Endothelial cell of umbilical vein (primary cell): Measurements from ENCODE around the gene CGNL1.

ENCODE experiments used
- CTCF ChIP-seq, 2 donors: IDR thresholded peaks; 1 replicate in 1 of 2; 2 replicates in 1 of 2; pipeline ENCODE4 v1.5.1; 2011; ENCODE audit warnings: low read length in 2 of 2, mild to moderate bottlenecking in 2 of 2, moderate library complexity in 2 of 2, control low read depth in 1 of 2, inconsistent platforms in 1 of 2, low read depth in 1 of 2; ENCODE audit not compliant: insufficient read depth in 1 of 2; ENCODE audit errors: extremely low read depth in 1 of 2
- EZH2 ChIP-seq: IDR thresholded peaks from 2 replicates; pipeline ENCODE4 v1.6.1; 2012; ENCODE audit warnings: borderline replicate concordance, low read depth, mild to moderate bottlenecking, moderate library complexity, low read length, inconsistent platforms; ENCODE audit not compliant: severe bottlenecking
- FOS ChIP-seq: IDR thresholded peaks from 2 replicates; pipeline ENCODE4 v1.6.1; 2011; ENCODE audit warnings: mild to moderate bottlenecking, low read length, moderate library complexity, borderline replicate concordance; ENCODE audit not compliant: insufficient read depth
- JUN ChIP-seq: IDR thresholded peaks from 2 replicates; pipeline ENCODE4 v1.6.1; 2011; ENCODE audit warnings: borderline replicate concordance, low read depth; ENCODE audit not compliant: insufficient read length, insufficient read depth
- MAX ChIP-seq: IDR thresholded peaks from 2 replicates; pipeline ENCODE4 v1.6.1; 2011; ENCODE audit not compliant: insufficient read depth, insufficient read length
- POLR2A ChIP-seq: IDR thresholded peaks from 2 replicates; pipeline ENCODE4 v1.6.1; 2012; ENCODE audit warnings: low read depth, mild to moderate bottlenecking, control low read depth, low read length

- TF ChIP-seq FOS, result no peak
- TF ChIP-seq EZH2, result no peak
- TF ChIP-seq CTCF (IDR thresholded peaks at IDR 0.05; ENCODE audit: extremely low read depth in 1 of 2, insufficient read depth in 1 of 2, low read depth in 1 of 2, low read length in 2 of 2), result no peak
- TF ChIP-seq MAX, result no peak
- TF ChIP-seq POLR2A, result no peak
- TF ChIP-seq JUN, result no peak
These were observed 70.1 kb downstream of the CGNL1 start for GRCh38 chr15:57446393-57446792.
